IMR-90 (cell line): Measurements from ENCODE around the gene COX4I1. TPM values are rescaled to one million over a fixed set of nuclear protein-coding genes. Genes with fewer than 3 reads are reported as not detected.

ENCODE experiments used
- ATAC-seq: fragments of 200-7000 bp; cut with Tn5 transposase; 2 replicates; pipeline ENCODE4 v1.9.1; 2020; ENCODE audit warnings: low read depth, mild to moderate bottlenecking, moderate library complexity
- BruUV-seq: library from RNA; stranded (reverse); fragments of 400-500 nt; replicated peaks from 2 replicates; lab custom pipeline; 2021; lab: Mats Ljungman, UMichigan
- CTCF ChIA-PET: fragments of 300-600 bp; formaldehyde crosslinking; extraction: SDS; loops from one replicate; lab custom pipeline; 2021; ENCODE audit warnings: antibody characterized with exemption; lab: Yijun Ruan, JAX
- POLR2A ChIA-PET: fragments of 300-600 bp; sonication (Branson Sonifier 250); formaldehyde crosslinking; loops from one replicate; lab custom pipeline; 2022; ENCODE audit warnings: antibody characterized with exemption; ENCODE audit not compliant: unreplicated experiment; lab: Charles Lee
- DNase-seq: peaks from one replicate; pipeline ENCODE4 v3.0.0; 2013
- H2AFZ ChIP-seq: replicated peaks from 2 replicates; pipeline ENCODE3; 2013; ENCODE audit warnings: low read length, mild to moderate bottlenecking; ENCODE audit not compliant: poor library complexity
- H2AK5ac ChIP-seq: 2 replicates; pipeline ENCODE4 v1.6.1; 2013; ENCODE audit warnings: low read depth, low read length, inconsistent platforms
- H2AK9ac ChIP-seq: replicated peaks from 2 replicates; pipeline ENCODE3; 2013; ENCODE audit warnings: mild to moderate bottlenecking, low read depth, low read length, moderate library complexity; ENCODE audit not compliant: poor library complexity
- H2BK120ac ChIP-seq: 2 replicates; pipeline ENCODE4 v1.6.1; 2013; ENCODE audit warnings: low read depth, low read length, inconsistent platforms
- H2BK15ac ChIP-seq: 3 replicates; pipeline ENCODE4 v1.6.1; 2013; ENCODE audit warnings: low read depth, low read length, inconsistent platforms
- H2BK20ac ChIP-seq: 2 replicates; pipeline ENCODE4 v1.6.1; 2013; ENCODE audit warnings: low read depth, mild to moderate bottlenecking, inconsistent platforms, low read length, moderate library complexity
- H2BK5ac ChIP-seq: 2 replicates; pipeline ENCODE4 v1.6.1; 2013; ENCODE audit warnings: mild to moderate bottlenecking, low read depth, low read length, inconsistent platforms; ENCODE audit not compliant: poor library complexity, severe bottlenecking
- H3K14ac ChIP-seq: replicated peaks from 2 replicates; pipeline ENCODE4 v1.6.1; 2013; ENCODE audit warnings: low read depth, low read length, inconsistent platforms
- H3K18ac ChIP-seq: 2 replicates; pipeline ENCODE4 v1.6.1; 2013; ENCODE audit warnings: low read depth, low read length, control low read depth
- H3K23ac ChIP-seq: 2 replicates; pipeline ENCODE4 v1.6.1; 2013; ENCODE audit warnings: low read depth, low read length, inconsistent platforms
- H3K27ac ChIP-seq: 2 replicates; pipeline ENCODE4 v1.5.1; 2013; ENCODE audit warnings: mild to moderate bottlenecking, control low read depth, low read length; ENCODE audit not compliant: insufficient read depth
- H3K27me3 ChIP-seq: 2 replicates; pipeline ENCODE4 v1.6.1; 2013; ENCODE audit warnings: low read length; ENCODE audit not compliant: control insufficient read depth, insufficient read depth
- H3K36me3 ChIP-seq: 2 replicates; pipeline ENCODE4 v1.6.1; 2013; ENCODE audit warnings: low read length, mixed read lengths; ENCODE audit not compliant: control insufficient read depth, insufficient read depth
- H3K4ac ChIP-seq: 2 replicates; pipeline ENCODE4 v1.6.1; 2013; ENCODE audit warnings: low read depth, low read length, inconsistent platforms
- H3K4me1 ChIP-seq: 2 replicates; pipeline ENCODE4 v1.6.1; 2013; ENCODE audit warnings: low read length, mixed read lengths; ENCODE audit not compliant: control insufficient read depth, insufficient read depth
- H3K4me2 ChIP-seq: 2 replicates; pipeline ENCODE4 v1.6.1; 2013; ENCODE audit warnings: low read depth, mild to moderate bottlenecking, control low read depth, low read length, moderate library complexity
- H3K4me3 ChIP-seq: 2 replicates; pipeline ENCODE4 v1.5.1; 2013; ENCODE audit warnings: low read depth, mild to moderate bottlenecking, control low read depth, low read length, moderate library complexity; ENCODE audit not compliant: insufficient read depth
- H3K56ac ChIP-seq: 2 replicates; pipeline ENCODE4 v1.6.1; 2013; ENCODE audit warnings: low read length, inconsistent platforms; ENCODE audit not compliant: insufficient read depth; ENCODE audit errors: extremely low read depth
- H3K79me1 ChIP-seq, 2 experiments: 2 replicates each; pipeline ENCODE4 v1.6.1; 2013; ENCODE audit warnings: low read length in 2 of 2, inconsistent platforms in 1 of 2, low read depth in 1 of 2
- H3K9ac ChIP-seq: 2 replicates; pipeline ENCODE4 v1.6.1; 2013; ENCODE audit warnings: low read depth, low read length, control low read depth
- H3K9me1 ChIP-seq: 2 replicates; pipeline ENCODE4 v1.6.1; 2013; ENCODE audit warnings: low read length, inconsistent platforms; ENCODE audit not compliant: insufficient read depth
- H3K9me3 ChIP-seq: 2 replicates; pipeline ENCODE4 v1.6.1; 2013; ENCODE audit warnings: low read length; ENCODE audit not compliant: control insufficient read depth, insufficient read depth
- H4K20me1 ChIP-seq: 2 replicates; pipeline ENCODE4 v1.6.1; 2013; ENCODE audit warnings: low read length, inconsistent platforms; ENCODE audit not compliant: insufficient read depth
- H4K5ac ChIP-seq: 2 replicates; pipeline ENCODE4 v1.6.1; 2013; ENCODE audit warnings: mild to moderate bottlenecking, low read depth, low read length, control low read depth
- H4K8ac ChIP-seq, 2 experiments: 2 replicates each; pipeline ENCODE4 v1.6.1; 2013; ENCODE audit warnings: low read depth in 2 of 2, low read length in 2 of 2, control low read depth in 1 of 2, inconsistent platforms in 1 of 2
- H4K91ac ChIP-seq: 2 replicates; pipeline ENCODE4 v1.6.1; 2013; ENCODE audit warnings: low read depth, low read length, inconsistent platforms; ENCODE audit not compliant: insufficient read depth
- BHLHE40 ChIP-seq: fragments of 150-350 bp; IDR thresholded peaks from 2 replicates; pipeline ENCODE4 v1.6.1; 2016; ENCODE audit warnings: mild to moderate bottlenecking, low read depth, low read length
- CEBPB ChIP-seq: IDR thresholded peaks from 2 replicates; pipeline ENCODE4 v1.6.1; 2012; ENCODE audit warnings: low read depth, low read length, improper control_type of control experiment
- CHD1 ChIP-seq: IDR thresholded peaks from 2 replicates; pipeline ENCODE4 v1.6.1; 2012; ENCODE audit warnings: low read depth, low read length, improper control_type of control experiment
- CTCF ChIP-seq: conservative IDR thresholded peaks from 2 replicates; pipeline ENCODE4 v1.5.1; 2012; ENCODE audit warnings: mild to moderate bottlenecking, low read depth, low read length, improper control_type of control experiment
- FOS ChIP-seq: fragments of 150-350 bp; IDR thresholded peaks from 2 replicates; pipeline ENCODE4 v1.6.1; 2016; ENCODE audit warnings: low read depth, low read length
- MAFK ChIP-seq: IDR thresholded peaks from 2 replicates; pipeline ENCODE4 v1.6.1; 2012; ENCODE audit warnings: low read depth, low read length, improper control_type of control experiment
- MAZ ChIP-seq: IDR thresholded peaks from 2 replicates; pipeline ENCODE4 v1.6.1; 2012; ENCODE audit warnings: low read depth, mild to moderate bottlenecking, low read length, improper control_type of control experiment, moderate library complexity, borderline replicate concordance
- MXI1 ChIP-seq: IDR thresholded peaks from 2 replicates; pipeline ENCODE4 v1.6.1; 2012; ENCODE audit warnings: low read depth, mild to moderate bottlenecking, low read length, moderate library complexity, borderline replicate concordance
- NFE2L2 ChIP-seq: fragments of 150-350 bp; IDR thresholded peaks from 2 replicates; pipeline ENCODE4 v1.6.1; 2016; ENCODE audit warnings: low read depth, mild to moderate bottlenecking, low read length
- POLR2A ChIP-seq: IDR thresholded peaks from 2 replicates; pipeline ENCODE4 v1.6.1; 2012; ENCODE audit warnings: mild to moderate bottlenecking, low read depth, low read length
- RAD21 ChIP-seq: IDR thresholded peaks from 2 replicates; pipeline ENCODE4 v1.6.1; 2012; ENCODE audit warnings: low read length, improper control_type of control experiment
- RCOR1 ChIP-seq: IDR thresholded peaks from 2 replicates; pipeline ENCODE4 v1.6.1; 2012; ENCODE audit warnings: mild to moderate bottlenecking, low read length, improper control_type of control experiment; ENCODE audit not compliant: insufficient replicate concordance
- RFX5 ChIP-seq: IDR thresholded peaks from 2 replicates; pipeline ENCODE4 v1.8.0; 2012; ENCODE audit warnings: low read depth, mild to moderate bottlenecking, low read length, moderate library complexity
- SMC3 ChIP-seq: fragments of 150-350 bp; IDR thresholded peaks from 2 replicates; pipeline ENCODE4 v1.6.1; 2016; ENCODE audit warnings: low read depth, mild to moderate bottlenecking, antibody characterized with exemption, low read length, moderate library complexity
- USF2 ChIP-seq: fragments of 150-350 bp; IDR thresholded peaks from 2 replicates; pipeline ENCODE4 v1.6.1; 2017; ENCODE audit warnings: mild to moderate bottlenecking, antibody characterized with exemption, low read length, low read depth
- WGBS, 2 experiments: methylation state at CpG; one replicate each; pipeline versions ENCODE4 v1.1.5 to v1.1.7; 2013; ENCODE audit warnings: missing lambda C conversion rate in 2 of 2; ENCODE audit not compliant: insufficient read length in 1 of 2; ENCODE audit errors: extremely low coverage in 2 of 2; 5-methylcytosine and 5-hydroxymethylcytosine counted together
- dilution Hi-C: fragments of 300-500 bp; cut with HindIII; formaldehyde crosslinking; loops from one replicate; pipeline ENCODE4 v1.14.3; 2018; ENCODE audit warnings: low sequenced_read_pairs; ENCODE audit not compliant: unreplicated experiment
- in situ Hi-C: fragments of 300-500 bp; cut with MboI; formaldehyde crosslinking; loops from 3 replicates; pipeline ENCODE4 v1.14.3; 2019; ENCODE audit warnings: low sequenced_read_pairs, inconsistent platforms, mixed read lengths
- intact Hi-C: fragments of 100-400 bp; cut with micrococcal nuclease; formaldehyde crosslinking; loops from 2 replicates; pipeline ENCODE4 v1.10.0; 2022
- polyA plus RNA-seq, 3 experiments: library from polyadenylated mRNA; depleted of rRNA; stranded (reverse); fragments of >200 nt; gene quantifications; 2 replicates each; pipeline ENCODE4 v1.2.3, GENCODE V29; 2012; ENCODE audit warnings: low replicate concordance in 1 of 3
- total RNA-seq: library from RNA; depleted of rRNA; stranded (reverse); fragments of >200 nt; gene quantifications from 2 replicates; pipeline ENCODE4 v1.2.3, GENCODE V29; 2012
- TF ChIP-seq, protein P1 (sequence below): fragments of 150-350 bp; IDR thresholded peaks from 2 replicates; pipeline ENCODE4 v1.6.1; 2016; ENCODE audit warnings: low read depth, mild to moderate bottlenecking, low read length, moderate library complexity, borderline replicate concordance

The COX4I1 gene
- total and polyA plus RNA-seq, 2 of the 4 experiments (the other 2 are of a cell fraction): 397 to 700 TPM

DNA sequence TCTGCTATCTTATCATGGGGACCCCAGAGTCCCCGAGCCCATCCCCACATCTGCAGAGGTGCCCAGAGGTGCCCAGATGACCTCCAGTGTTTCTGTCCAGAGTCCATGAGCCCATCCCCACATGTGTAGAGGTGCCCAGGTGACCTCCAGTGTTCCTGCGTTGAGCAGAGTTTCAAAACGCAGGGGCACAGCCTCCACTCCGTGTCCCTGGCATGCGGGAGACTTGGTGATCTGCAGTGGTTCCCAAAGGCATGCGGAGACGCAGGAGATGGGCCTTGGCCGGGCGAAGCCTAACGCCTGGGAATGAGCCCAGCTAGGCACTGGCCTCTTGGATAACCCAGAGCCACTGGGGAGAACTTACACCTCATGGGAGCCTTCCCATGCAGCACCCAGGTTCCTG lies 41.3 kb downstream of the COX4I1 start:
- DNase-seq: no peak
- Histone ChIP-seq H2BK20ac (no peak overlapping the region), H2BK15ac (no peak overlapping the region), H3K23ac (no peak overlapping the region), H3K4me3 (no peak overlapping the region), H4K8ac (no peak overlapping the region), H2BK120ac (no peak overlapping the region), H2AK5ac (no peak overlapping the region), H3K27ac (no peak overlapping the region), H2AK9ac (no peak overlapping the region), H3K9me3 (peaks cover 5% of the 10 kb centered on the region), H3K18ac (no peak overlapping the region), H3K4ac (no peak overlapping the region), H3K56ac (no peak overlapping the region), H4K20me1 (no peaks in the 10 kb centered on the region), H3K36me3 (no peaks in the 10 kb centered on the region), H3K9me1 (no peaks in the 10 kb centered on the region), H3K14ac (no peak overlapping the region), H3K4me1 (no peaks in the 10 kb centered on the region; the same call in 1 of the 2 replicates), H3K79me1 (no peaks in the 10 kb centered on the region), H3K9ac (no peak overlapping the region), H4K91ac (no peak overlapping the region), H2AFZ (no peak overlapping the region), H3K4me2 (no peak overlapping the region), H2BK5ac (no peak overlapping the region), H4K5ac (no peak overlapping the region), H3K27me3 (peaks cover 76% of the 10 kb centered on the region)
- BruUV-seq: no TSS peak
- POLR2A ChIA-PET: no interaction called here
- TF ChIP-seq CTCF: no peak
- TF ChIP-seq RCOR1: no peak
- no peak for TF ChIP-seq RFX5
- TF ChIP-seq FOS: no peak
- no peak for TF ChIP-seq MXI1
- TF ChIP-seq SMC3: no peak
- no peak for TF ChIP-seq MAFK
- TF ChIP-seq, protein P1, sequence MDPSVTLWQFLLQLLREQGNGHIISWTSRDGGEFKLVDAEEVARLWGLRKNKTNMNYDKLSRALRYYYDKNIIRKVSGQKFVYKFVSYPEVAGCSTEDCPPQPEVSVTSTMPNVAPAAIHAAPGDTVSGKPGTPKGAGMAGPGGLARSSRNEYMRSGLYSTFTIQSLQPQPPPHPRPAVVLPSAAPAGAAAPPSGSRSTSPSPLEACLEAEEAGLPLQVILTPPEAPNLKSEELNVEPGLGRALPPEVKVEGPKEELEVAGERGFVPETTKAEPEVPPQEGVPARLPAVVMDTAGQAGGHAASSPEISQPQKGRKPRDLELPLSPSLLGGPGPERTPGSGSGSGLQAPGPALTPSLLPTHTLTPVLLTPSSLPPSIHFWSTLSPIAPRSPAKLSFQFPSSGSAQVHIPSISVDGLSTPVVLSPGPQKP: no peak
- no peak for TF ChIP-seq MAZ
- no peak for TF ChIP-seq NFE2L2
- no peak for TF ChIP-seq CHD1
- TF ChIP-seq USF2: no peak
- no peak for TF ChIP-seq BHLHE40
- no peak for TF ChIP-seq RAD21
- no peak for TF ChIP-seq POLR2A
- TF ChIP-seq CEBPB: no peak
- no peak for ATAC-seq
- dilution Hi-C loops (no loop called here), in situ Hi-C loops (no loop called here), intact Hi-C loops (no loop called here)
- WGBS, 2 experiments: 77% methylated on average over 10 of the region's 10 CpGs; no CpG with 5 or more reads in 1 of the 2 experiments
- CTCF ChIA-PET: no interaction called here
